H1 (cell line): ENCODE results near the gene WDR37. TPM values are rescaled to one million over a fixed set of nuclear protein-coding genes. Genes with fewer than 3 reads are reported as not detected.

Source experiments
- CTCF ChIA-PET: fragments of 300-600 bp; sonication (Branson Sonifier 250); formaldehyde crosslinking; loops from one replicate; lab custom pipeline; 2021; ENCODE audit not compliant: partially characterized antibody; lab: Charles Lee
- POLR2A ChIA-PET: fragments of 300-600 bp; sonication (Branson Sonifier 250); formaldehyde crosslinking; loops from one replicate; lab custom pipeline; 2021; ENCODE audit warnings: inconsistent platforms; ENCODE audit not compliant: partially characterized antibody; lab: Charles Lee
- DNase-seq, 2 experiments: peaks; one replicate each; pipeline versions ENCODE4 v3.0.0 to v3.0.0-alpha.2; 2010 to 2022; ENCODE audit warnings: low spot score in 2 of 2, low read depth in 1 of 2, mixed read lengths in 1 of 2
- FAIRE-seq: peaks from 2 replicates; lab custom pipeline; 2011; peaks lifted over from hg19 to GRCh38; lab: Jason Lieb, UNC
- H2AFZ ChIP-seq: 2 replicates; pipeline ENCODE4 v1.8.1; 2012; ENCODE audit warnings: low read length, inconsistent platforms
- H2AK5ac ChIP-seq: 2 replicates; pipeline ENCODE4 v1.6.1; 2013; ENCODE audit warnings: low read depth, low read length
- H2BK120ac ChIP-seq: replicated peaks from 2 replicates; pipeline ENCODE3; 2013; ENCODE audit warnings: low read depth, low read length, inconsistent platforms
- H2BK12ac ChIP-seq: 2 replicates; pipeline ENCODE4 v1.6.1; 2013; ENCODE audit warnings: low read depth, low read length
- H2BK15ac ChIP-seq: 2 replicates; pipeline ENCODE4 v1.6.1; 2013; ENCODE audit warnings: low read length
- H2BK20ac ChIP-seq: 2 replicates; pipeline ENCODE4 v1.6.1; 2013; ENCODE audit warnings: low read length
- H2BK5ac ChIP-seq: 2 replicates; pipeline ENCODE4 v1.6.1; 2013; ENCODE audit warnings: low read depth, low read length
- H3K14ac ChIP-seq: 2 replicates; pipeline ENCODE4 v1.6.1; 2013; ENCODE audit warnings: inconsistent platforms; ENCODE audit not compliant: insufficient read length
- H3K18ac ChIP-seq: 2 replicates; pipeline ENCODE4 v1.6.1; 2013; ENCODE audit warnings: low read length; ENCODE audit errors: extremely low read depth
- H3K23ac ChIP-seq: 2 replicates; pipeline ENCODE4 v1.6.1; 2013; ENCODE audit warnings: inconsistent platforms; ENCODE audit not compliant: insufficient read length
- H3K23me2 ChIP-seq: 2 replicates; pipeline ENCODE4 v1.6.1; 2013; ENCODE audit warnings: low read depth, low read length
- H3K27ac ChIP-seq: 2 replicates; pipeline ENCODE4 v1.6.1; 2011; ENCODE audit warnings: low read depth, low read length, inconsistent platforms
- H3K27me3 ChIP-seq, 4 experiments: replicated peaks in 1 of 4; 1 replicate in 1 of 4; 2 replicates in 3 of 4; pipeline versions ENCODE4 v1.6.1 to v1.8.1; 2011 to 2013; ENCODE audit warnings: low read length in 3 of 4, mild to moderate bottlenecking in 3 of 4, inconsistent platforms in 2 of 4, mixed read lengths in 2 of 4, moderate library complexity in 1 of 4; ENCODE audit not compliant: control insufficient read depth in 3 of 4, insufficient read depth in 3 of 4; ENCODE audit errors: extremely low read depth in 1 of 4
- H3K36me3 ChIP-seq, 4 experiments: 2 replicates each; pipeline versions ENCODE4 v1.6.1 to v1.8.1; 2011 to 2013; ENCODE audit warnings: mild to moderate bottlenecking in 4 of 4, low read length in 3 of 4, moderate library complexity in 2 of 4, control low read depth in 1 of 4, inconsistent platforms in 1 of 4; ENCODE audit not compliant: insufficient read depth in 4 of 4, control insufficient read depth in 2 of 4
- H3K4ac ChIP-seq: replicated peaks from 2 replicates; pipeline ENCODE3; 2013; ENCODE audit warnings: low read length, low read depth, mixed read lengths, inconsistent platforms; ENCODE audit not compliant: insufficient read length
- H3K4me1 ChIP-seq, 4 experiments: replicated peaks in 1 of 4; 1 replicate in 1 of 4; 2 replicates in 3 of 4; pipeline versions ENCODE4 v1.6.1 to v1.8.1; 2011 to 2013; ENCODE audit warnings: low read length in 3 of 4, inconsistent platforms in 2 of 4, mixed read lengths in 1 of 4; ENCODE audit not compliant: insufficient read depth in 4 of 4, control insufficient read depth in 3 of 4
- H3K4me2 ChIP-seq, 2 experiments: 2 replicates each; pipeline versions ENCODE4 v1.6.1 to v1.8.1; 2011 to 2013; ENCODE audit warnings: low read depth in 2 of 2, low read length in 2 of 2, control low read depth in 1 of 2, inconsistent platforms in 1 of 2, mild to moderate bottlenecking in 1 of 2; ENCODE audit not compliant: insufficient read depth in 1 of 2
- H3K4me3 ChIP-seq, 4 experiments: fragments of 200-600, 300-600 bp in 1 of 4; sonication (generic), shearing (Covaris generic), sonication (Bioruptor Twin) in 1 of 4; 2 replicates each; pipeline versions ENCODE4 v1.5.1 to v1.8.1; 2011 to 2016; ENCODE audit warnings: low read length in 4 of 4, low read depth in 3 of 4, control low read depth in 2 of 4, inconsistent platforms in 2 of 4, mild to moderate bottlenecking in 2 of 4, mixed read lengths in 1 of 4, moderate library complexity in 1 of 4; ENCODE audit not compliant: insufficient read depth in 2 of 4; ENCODE audit errors: extremely low read depth in 1 of 4
- H3K56ac ChIP-seq: replicated peaks from 2 replicates; pipeline ENCODE3; 2013; ENCODE audit warnings: low read depth, mild to moderate bottlenecking, mixed read lengths, low read length, inconsistent platforms; ENCODE audit not compliant: insufficient read length
- H3K79me1 ChIP-seq: 2 replicates; pipeline ENCODE4 v1.6.1; 2013; ENCODE audit warnings: low read depth, low read length, control low read depth
- H3K79me2 ChIP-seq, 2 experiments: 2 replicates each; pipeline versions ENCODE4 v1.6.1 to v1.8.1; 2012 to 2013; ENCODE audit warnings: low read length in 2 of 2, mild to moderate bottlenecking in 2 of 2, inconsistent platforms in 1 of 2; ENCODE audit not compliant: insufficient read depth in 2 of 2, control insufficient read depth in 1 of 2
- H3K9ac ChIP-seq, 4 experiments: replicated peaks in 1 of 4; 1 replicate in 1 of 4; 2 replicates in 3 of 4; pipeline versions ENCODE4 v1.6.1 to v1.8.1; 2011 to 2013; ENCODE audit warnings: low read depth in 3 of 4, low read length in 3 of 4, control low read depth in 2 of 4, mild to moderate bottlenecking in 2 of 4, moderate library complexity in 2 of 4, inconsistent platforms in 1 of 4; ENCODE audit errors: extremely low read depth in 1 of 4
- H3K9me3 ChIP-seq, 2 experiments: 2 replicates each; pipeline versions ENCODE4 v1.6.1 to v1.8.1; 2012 to 2013; ENCODE audit warnings: mild to moderate bottlenecking in 2 of 2, moderate library complexity in 2 of 2, control low read depth in 1 of 2, inconsistent platforms in 1 of 2, low read depth in 1 of 2, low read length in 1 of 2, mixed read lengths in 1 of 2; ENCODE audit not compliant: insufficient read depth in 2 of 2
- H4K20me1 ChIP-seq, 2 experiments: replicated peaks in 1 of 2; 2 replicates each; pipeline versions ENCODE3 to v1.8.1; 2011 to 2013; ENCODE audit warnings: inconsistent platforms in 2 of 2, low read length in 2 of 2, mild to moderate bottlenecking in 1 of 2; ENCODE audit not compliant: insufficient read depth in 2 of 2, control insufficient read depth in 1 of 2
- H4K5ac ChIP-seq: 2 replicates; pipeline ENCODE4 v1.6.1; 2013; ENCODE audit warnings: low read length, low read depth, mixed read lengths, inconsistent platforms; ENCODE audit not compliant: insufficient read length
- H4K8ac ChIP-seq: 2 replicates; pipeline ENCODE4 v1.8.0; 2013; ENCODE audit warnings: mild to moderate bottlenecking, moderate library complexity, low read length, inconsistent platforms; ENCODE audit not compliant: insufficient read depth; ENCODE audit errors: extremely low read depth
- H4K91ac ChIP-seq: replicated peaks from 2 replicates; pipeline ENCODE3; 2013; ENCODE audit warnings: low read length, mixed read lengths, inconsistent platforms; ENCODE audit not compliant: insufficient read length
- HDAC2 ChIP-seq, 2 experiments: fragments of 300-600 bp in 1 of 2; sonication (generic) in 1 of 2; IDR thresholded peaks; 2 replicates each; pipeline ENCODE4 v1.6.1; 2011 to 2012; ENCODE audit warnings: low read depth in 2 of 2, low read length in 2 of 2, mild to moderate bottlenecking in 2 of 2, moderate library complexity in 2 of 2, borderline replicate concordance in 1 of 2, inconsistent platforms in 1 of 2
- NANOG ChIP-seq: IDR thresholded peaks from 2 replicates; pipeline ENCODE4 v1.6.1; 2011; ENCODE audit warnings: low read length, low read depth, mild to moderate bottlenecking, inconsistent platforms; ENCODE audit not compliant: insufficient read depth, poor library complexity, severe bottlenecking
- POLR2A ChIP-seq, 2 experiments: IDR thresholded peaks; 1 replicate in 1 of 2; 2 replicates in 1 of 2; pipeline ENCODE4 v1.6.1; 2011; ENCODE audit warnings: low read depth in 2 of 2, low read length in 2 of 2, mild to moderate bottlenecking in 2 of 2; ENCODE audit errors: control extremely low read depth in 1 of 2
- RNF2 ChIP-seq: fragments of 200-900, 300-1000 bp; sonication (generic); IDR thresholded peaks from 2 replicates; pipeline ENCODE4 v1.7.1; 2016; ENCODE audit warnings: borderline replicate concordance, low read depth, mild to moderate bottlenecking, antibody characterized with exemption, low read length; ENCODE audit not compliant: poor library complexity, severe bottlenecking; ENCODE audit errors: missing control alignments
- SP1 ChIP-seq: IDR thresholded peaks from 2 replicates; pipeline ENCODE4 v1.6.1; 2011; ENCODE audit warnings: low read depth, low read length
- SRF ChIP-seq: IDR thresholded peaks from 2 replicates; pipeline ENCODE4 v1.6.1; 2011; ENCODE audit warnings: mild to moderate bottlenecking, low read depth, low read length, moderate library complexity
- SUZ12 ChIP-seq: fragments of 200-600 bp; sonication (generic); IDR thresholded peaks from 2 replicates; pipeline ENCODE4 v1.6.1; 2012; ENCODE audit warnings: mild to moderate bottlenecking, inconsistent platforms, low read length, moderate library complexity, mixed read lengths
- TAF7 ChIP-seq: optimal IDR thresholded peaks from 2 replicates; pipeline ENCODE3; 2011; ENCODE audit warnings: low read depth, mild to moderate bottlenecking, inconsistent platforms, low read length, moderate library complexity, borderline replicate concordance
- WGBS, 2 experiments: shearing (Covaris generic) in 1 of 2; methylation state at CpG; one replicate each; pipeline versions ENCODE4 v1.1.6 to v1.1.7; 2013 to 2015; ENCODE audit warnings: low lambda C conversion rate in 2 of 2, mixed read lengths in 2 of 2, inconsistent platforms in 1 of 2, low coverage in 1 of 2, missing lambda C conversion rate in 1 of 2; ENCODE audit not compliant: insufficient replicate concordance in 2 of 2, insufficient coverage in 1 of 2, insufficient read length in 1 of 2; ENCODE audit errors: extremely low coverage in 1 of 2, missing lambda C conversion rate in 1 of 2; 5-methylcytosine and 5-hydroxymethylcytosine counted together
- polyA plus RNA-seq, 7 experiments: library from polyadenylated mRNA; depleted of rRNA in 3 of 7; stranded (reverse) in 5 of 7; unstranded in 2 of 7; fragments of >200 nt in 5 of 7; fragments of 200-250 nt in 2 of 7; gene quantifications; 1 replicate in 5 of 7; 2 replicates in 1 of 7; 4 replicates in 1 of 7; pipeline versions ENCODE4 v1.2.1 to v1.2.3, GENCODE V29; 2011 to 2013; ENCODE audit warnings: missing spikeins in 2 of 7, mixed read lengths in 2 of 7
- total RNA-seq: library from RNA; stranded (reverse); fragmentation: NEBNext Ultra II Directional; extraction: Animal tissue kit (Norgen Biotek cat#: 25700); gene quantifications from 2 replicates; pipeline ENCODE4 v1.2.1, GENCODE V29; 2021

Gene WDR37
- total and polyA plus RNA-seq, 2 of the 8 experiments (the other 6 are each of a cell fraction or from before 2014, with no cell fraction given): 9.6 to 12.0 TPM

GRCh38 chr10:1123972-1124371 lies 67.8 kb downstream of the WDR37 start:
- Histone ChIP-seq H2BK5ac (no peak overlapping the region; the same call in 1 of the 2 replicates), H3K4me1 (no peaks in the 10 kb centered on the region), H2AK5ac (0 out of 2 replicates have a peak overlapping the region, but pooled peaks have one; percentile 24), H3K79me1 (peaks cover 4% of the 10 kb centered on the region), H3K14ac (no peak overlapping the region), H4K8ac (peak overlapping the region; percentile 81; the same call in 1 of the 2 replicates), H3K9me3 (no peaks in the 10 kb centered on the region), H3K27me3 (no peaks in the 10 kb centered on the region), H3K4me3 (no peak overlapping the region), H2BK15ac (no peak overlapping the region), H4K5ac (no peak overlapping the region), H3K9ac (no peak overlapping the region), H3K79me2 (no peaks in the 10 kb centered on the region), H4K20me1 (no peaks in the 10 kb centered on the region), H3K18ac (no peak overlapping the region), H4K91ac (no peak overlapping the region), H3K23ac (no peak overlapping the region), H2BK120ac (no peak overlapping the region), H3K4me2 (no peak overlapping the region), H3K23me2 (peaks cover 2% of the 10 kb centered on the region; the same call in 1 of the 2 replicates), H2AFZ (no peak overlapping the region), H3K36me3 (peaks cover 0 to 34% (median 2%) of the 10 kb centered on the region in 4 experiments; a peak in 3 of 8 replicates), H3K56ac (no peak overlapping the region), H2BK20ac (no peak overlapping the region), H3K27ac (no peak overlapping the region), H3K4ac (no peak overlapping the region), H2BK12ac (no peak overlapping the region)
- DNase-seq: no peak
- ChIA-PET CTCF (no interaction called here), POLR2A (no interaction called here)
- WGBS, 2 experiments: 95% methylated on average over 12 of the region's 12 CpGs; no CpG with 5 or more reads in 1 of the 2 experiments
- FAIRE-seq: no peak
- TF ChIP-seq SUZ12 (no peak), SP1 (no peak), TAF7 (no peak), SRF (no peak), NANOG (no peak), HDAC2 (IDR thresholded peaks at IDR 0.05; ENCODE audit: borderline replicate concordance in 1 of 2, low read depth in 2 of 2, low read length in 2 of 2) (no peak), POLR2A (IDR thresholded peaks at IDR 0.05; ENCODE audit: control extremely low read depth in 1 of 2, low read depth in 2 of 2, low read length in 2 of 2) (no peak), RNF2 (no peak)
